HepG2 (cell line): ENCODE data around the gene STAT1. TPM values are rescaled to one million over a fixed set of nuclear protein-coding genes. Genes with fewer than 3 reads are reported as not detected.

Source experiments
- ARNT2 ChIP-seq: sonication (generic); formaldehyde crosslinking; IDR thresholded peaks from 2 replicates; pipeline ENCODE4 v1.8.0; 2022; ENCODE audit warnings: mild to moderate bottlenecking, low read depth, missing genetic modification reagents, moderate library complexity
- CREBL2 ChIP-seq: sonication (generic); formaldehyde crosslinking; IDR thresholded peaks from 2 replicates; pipeline ENCODE4 v1.8.1; 2023; ENCODE audit warnings: missing genetic modification reagents, mild to moderate bottlenecking, borderline replicate concordance
- FOXC1 ChIP-seq: sonication (generic); formaldehyde crosslinking; IDR thresholded peaks from 2 replicates; pipeline ENCODE4 v1.8.0; 2022; ENCODE audit warnings: mild to moderate bottlenecking, missing genetic modification reagents, borderline replicate concordance
- KMT2B ChIP-seq: IDR thresholded peaks from 2 replicates; pipeline ENCODE4 v1.6.1; 2016; ENCODE audit warnings: missing genetic modification reagents, missing compliant biosample characterization
- LBX2 ChIP-seq: sonication (generic); formaldehyde crosslinking; IDR thresholded peaks from 2 replicates; pipeline ENCODE4 v1.5.0; 2020; ENCODE audit warnings: missing genetic modification reagents, mild to moderate bottlenecking, borderline replicate concordance
- MXD1 ChIP-seq: sonication (generic); formaldehyde crosslinking; IDR thresholded peaks from 2 replicates; pipeline ENCODE4 v1.4.0; 2020; ENCODE audit warnings: mild to moderate bottlenecking, missing genetic modification reagents
- NR3C1 ChIP-seq: sonication (generic); formaldehyde crosslinking; IDR thresholded peaks from 2 replicates; pipeline ENCODE4 v1.4.0; 2020; ENCODE audit warnings: missing genetic modification reagents
- PAXIP1 ChIP-seq: sonication (generic); formaldehyde crosslinking; conservative IDR thresholded peaks from 2 replicates; pipeline ENCODE4 v1.4.0; 2020; ENCODE audit warnings: mild to moderate bottlenecking, missing genetic modification reagents, moderate library complexity
- POGZ ChIP-seq: sonication (generic); formaldehyde crosslinking; IDR thresholded peaks from 2 replicates; pipeline ENCODE4 v1.4.0; 2020; ENCODE audit warnings: mild to moderate bottlenecking, missing genetic modification reagents
- SALL2 ChIP-seq: sonication (generic); formaldehyde crosslinking; IDR thresholded peaks from 2 replicates; pipeline ENCODE4 v1.8.1; 2023; ENCODE audit warnings: mild to moderate bottlenecking, missing genetic modification reagents, inconsistent platforms
- SCMH1 ChIP-seq: sonication (generic); formaldehyde crosslinking; IDR thresholded peaks from 2 replicates; pipeline ENCODE4 v1.9.0; 2021; ENCODE audit warnings: missing genetic modification reagents, mild to moderate bottlenecking, borderline replicate concordance
- SETDB1 ChIP-seq: sonication (generic); formaldehyde crosslinking; IDR thresholded peaks from 2 replicates; pipeline ENCODE4 v1.5.1; 2020; ENCODE audit warnings: missing genetic modification reagents, mild to moderate bottlenecking, borderline replicate concordance
- TBL1XR1 ChIP-seq: fragments of 150-350 bp; IDR thresholded peaks from 2 replicates; pipeline ENCODE4 v1.6.1; 2014; ENCODE audit warnings: borderline replicate concordance, low read length; ENCODE audit not compliant: partially characterized antibody
- TEF ChIP-seq: sonication (generic); formaldehyde crosslinking; IDR thresholded peaks from 2 replicates; pipeline ENCODE4 v1.5.0; 2020; ENCODE audit warnings: missing genetic modification reagents
- UBTF ChIP-seq: sonication (generic); formaldehyde crosslinking; IDR thresholded peaks from 2 replicates; pipeline ENCODE4 v1.4.0; 2020; ENCODE audit warnings: mild to moderate bottlenecking, missing genetic modification reagents
- ZBTB20 ChIP-seq: sonication (generic); formaldehyde crosslinking; IDR thresholded peaks from 2 replicates; pipeline ENCODE4 v1.8.1; 2023; ENCODE audit warnings: missing genetic modification reagents, low read depth, mild to moderate bottlenecking, borderline replicate concordance
- ZFY ChIP-seq: sonication (generic); formaldehyde crosslinking; IDR thresholded peaks from 2 replicates; pipeline ENCODE4 v1.4.0; 2020; ENCODE audit warnings: missing genetic modification reagents
- ZNF282 ChIP-seq: fragments of 450-650 bp; IDR thresholded peaks from 2 replicates; pipeline ENCODE4 v1.6.1; 2018; ENCODE audit not compliant: partially characterized antibody
- ZNF496 ChIP-seq: sonication (generic); formaldehyde crosslinking; IDR thresholded peaks from 2 replicates; pipeline ENCODE4 v1.8.1; 2023; ENCODE audit warnings: mild to moderate bottlenecking, moderate library complexity, missing genetic modification reagents; ENCODE audit not compliant: insufficient replicate concordance
- ZNF773 ChIP-seq: sonication (generic); formaldehyde crosslinking; IDR thresholded peaks from 2 replicates; pipeline ENCODE4 v1.4.0; 2020; ENCODE audit warnings: missing genetic modification reagents, borderline replicate concordance
- ZSCAN21 ChIP-seq: sonication (generic); formaldehyde crosslinking; IDR thresholded peaks from 2 replicates; pipeline ENCODE4 v1.8.0; 2022; ENCODE audit warnings: mild to moderate bottlenecking, missing genetic modification reagents, moderate library complexity, borderline replicate concordance
- polyA plus RNA-seq, 8 experiments: library from polyadenylated mRNA; depleted of rRNA in 3 of 8; stranded (reverse) in 7 of 8; unstranded in 1 of 8; fragments of >200 nt; fragmentation: Illumina TruSeq in 4 of 8; extraction: Trizol in 4 of 8; gene quantifications; 2 replicates each; pipeline versions ENCODE4 v1.2.1 to v1.2.3, GENCODE V29; 2011 to 2016; ENCODE audit warnings: low read depth in 4 of 8, missing spikeins in 1 of 8, mixed read lengths in 1 of 8; ENCODE audit not compliant: insufficient read depth in 1 of 8
- total RNA-seq, 5 experiments: library from RNA; depleted of rRNA; stranded (reverse); fragments of >200 nt; fragmentation: Illumina TruSeq; extraction: Trizol; gene quantifications; 2 replicates each; pipeline ENCODE4 v1.2.3, GENCODE V29; 2016; ENCODE audit warnings: low read depth in 1 of 5

STAT1 gene
- total and polyA plus RNA-seq, 2 of the 13 experiments (the other 11 are each of a cell fraction or from before 2014, with no cell fraction given): 21.8 to 59.6 TPM

GRCh38 chr2:191013932-191014652 lies at the start of gene STAT1 (continued):
- peak; percentile 91 for TF ChIP-seq CREBL2 (CRISPR knock-in tag)
- TF ChIP-seq TEF (CRISPR knock-in tag): no peak
- no peak for TF ChIP-seq ZNF496 (CRISPR knock-in tag)
- TF ChIP-seq ZSCAN21 (CRISPR knock-in tag): peak; percentile 91; the same call in 1 of the 2 replicates
- TF ChIP-seq ARNT2 (CRISPR knock-in tag): peak; percentile 97
- TF ChIP-seq SCMH1 (CRISPR knock-in tag): no peak
- TF ChIP-seq ZNF282: no peak
- no peak for TF ChIP-seq NR3C1 (CRISPR knock-in tag)
- TF ChIP-seq FOXC1: peak; percentile 93
- TF ChIP-seq ZNF773 (CRISPR knock-in tag): no peak
- TF ChIP-seq SETDB1: no peak
- TF ChIP-seq SALL2 (CRISPR knock-in tag): no peak; the same call in none of the 2 replicates
- peak; percentile 100 for TF ChIP-seq POGZ (CRISPR knock-in tag)
- TF ChIP-seq ZFY: peak; percentile 84
- TF ChIP-seq UBTF (CRISPR knock-in tag): peak; percentile 92
- peak; percentile 56; the same call in 1 of the 2 replicates for TF ChIP-seq ZBTB20 (CRISPR knock-in tag)
- peak; percentile 91 for TF ChIP-seq MXD1 (CRISPR knock-in tag)
- peak; percentile 92 for TF ChIP-seq PAXIP1 (CRISPR knock-in tag)
- no peak; the same call in 1 of the 2 replicates for TF ChIP-seq LBX2 (CRISPR knock-in tag)
- peak; percentile 99 for TF ChIP-seq KMT2B (CRISPR knock-in tag)
- TF ChIP-seq TBL1XR1: peak; percentile 91
